Dermis blood vessel endothelial cell (primary cell): ENCODE measurements around the gene B4GALT3. TPM values are rescaled to one million over a fixed set of nuclear protein-coding genes. Genes with fewer than 3 reads are reported as not detected.

Source experiments
- DNase-seq: peaks from one replicate; pipeline ENCODE4 v3.0.0; 2010
- total RNA-seq: library from RNA; depleted of rRNA; stranded (reverse); fragments of >200 nt; gene quantifications from 2 replicates; pipeline ENCODE4 v1.2.3, GENCODE V29; 2014

Gene B4GALT3
- total RNA-seq, 1 donor from 2014 or later, result 24.8 TPM

DNA sequence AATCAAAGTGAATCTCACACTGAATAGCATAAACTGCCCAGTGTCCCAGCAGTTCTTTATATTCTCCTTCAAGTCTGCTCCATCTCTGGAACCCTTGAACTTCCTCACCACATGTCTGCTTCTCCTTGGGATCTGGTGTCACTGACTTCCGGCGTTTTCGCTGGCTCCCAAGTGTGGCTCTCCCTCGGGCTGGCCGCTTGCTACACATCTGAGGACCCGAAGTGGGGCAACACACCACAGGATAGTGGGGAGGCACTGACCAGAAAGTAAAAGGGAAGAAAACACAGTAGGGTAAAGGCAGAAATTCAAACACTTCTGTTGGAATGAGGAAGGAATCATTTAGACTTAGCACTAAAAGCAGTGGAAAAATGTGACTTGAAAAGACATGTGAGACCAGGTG, 54.3 kb downstream of the B4GALT3 start:
- DNase-seq, result no peak

DNA sequence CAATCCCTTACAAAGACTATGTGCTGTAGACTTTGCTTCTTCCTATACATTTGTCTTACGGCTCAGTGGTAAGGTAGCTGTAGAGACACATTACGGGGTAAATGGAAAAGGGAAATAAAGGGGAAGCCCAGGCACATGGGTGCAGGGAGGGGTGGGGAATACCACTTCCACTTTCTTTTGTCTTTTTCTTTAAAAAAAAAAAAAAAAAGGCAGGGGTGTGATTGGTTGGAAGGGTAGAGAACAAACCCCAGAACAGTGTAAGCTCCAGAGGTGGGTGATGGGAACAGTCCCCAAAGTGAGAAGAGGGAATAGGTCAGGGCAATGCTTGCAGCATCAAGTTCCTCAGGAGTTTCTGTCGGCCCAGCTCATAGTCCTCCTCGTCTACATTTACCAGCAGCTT, 55.5 kb downstream of the B4GALT3 start:
- no peak for DNase-seq

Other genes starting within 250 kb of the B4GALT3 start
- not detected in 2 replicates for gene ITLN2, start 222.7 kb downstream of the B4GALT3 start, total RNA-seq
- gene F11R, start 156.4 kb downstream of the B4GALT3 start, total RNA-seq, result 304 and 318 TPM in 2 replicates
- 1.4 and 6.8 TPM in 2 replicates for gene TSTD1, start 138.5 kb downstream of the B4GALT3 start, total RNA-seq
- 94.3 and 125 TPM in 2 replicates for gene USF1, start 131.5 kb downstream of the B4GALT3 start, total RNA-seq
- not detected in 2 replicates for gene ARHGAP30, start 107.6 kb downstream of the B4GALT3 start, total RNA-seq
- gene NECTIN4, start 87.9 kb downstream of the B4GALT3 start, total RNA-seq, result 0.17 and 0.28 TPM in 2 replicates
- 0.93 and 1.5 TPM in 2 replicates for gene KLHDC9, start 79.1 kb downstream of the B4GALT3 start, total RNA-seq
- 30.2 and 42.7 TPM in 2 replicates for gene PFDN2, start 59.5 kb downstream of the B4GALT3 start, total RNA-seq
- 11.6 and 17.5 TPM in 2 replicates for gene NIT1, start 59.4 kb downstream of the B4GALT3 start, total RNA-seq
- gene DEDD, start 44.8 kb downstream of the B4GALT3 start, total RNA-seq, result 39.1 and 64.8 TPM in 2 replicates
- gene UFC1, start 23.5 kb downstream of the B4GALT3 start, total RNA-seq, result 119 and 134 TPM in 2 replicates
- 5.4 and 12.8 TPM in 2 replicates for gene USP21, start 18.0 kb downstream of the B4GALT3 start, total RNA-seq
- 14.9 and 18.0 TPM in 2 replicates for gene PPOX, start 11.1 kb downstream of the B4GALT3 start, total RNA-seq
- gene ADAMTS4, start 21.5 kb upstream of the B4GALT3 start, total RNA-seq, result 19.7 and 38.9 TPM in 2 replicates
- gene NDUFS2, start 24.9 kb upstream of the B4GALT3 start, total RNA-seq, result 154 and 208 TPM in 2 replicates
- gene FCER1G, start 37.8 kb upstream of the B4GALT3 start, total RNA-seq, result 0.19 TPM in 1 of 2 replicates, not detected in the other
- gene APOA2, start 46.1 kb upstream of the B4GALT3 start, total RNA-seq, result not detected in 2 replicates
- gene TOMM40L, start 48.6 kb upstream of the B4GALT3 start, total RNA-seq, result 14.8 and 23.6 TPM in 2 replicates
- not detected in 2 replicates for gene NR1I3, start 60.7 kb upstream of the B4GALT3 start, total RNA-seq
- not detected in 2 replicates for gene PCP4L1, start 81.2 kb upstream of the B4GALT3 start, total RNA-seq
- 0.68 and 1.0 TPM in 2 replicates for gene MPZ, start 132.5 kb upstream of the B4GALT3 start, total RNA-seq
- 20.1 and 34.2 TPM in 2 replicates for gene SDHC, start 136.9 kb upstream of the B4GALT3 start, total RNA-seq
- gene CFAP126, start 190.4 kb upstream of the B4GALT3 start, total RNA-seq, result not detected in 2 replicates